A673 (cell line): ENCODE data around the gene FCGR2B. TPM values are rescaled to one million over a fixed set of nuclear protein-coding genes. Genes with fewer than 3 reads are reported as not detected.

ENCODE experiments used
- BruUV-seq: library from RNA; stranded (reverse); fragments of 400-500 nt; replicated peaks from 2 replicates; lab custom pipeline; 2021; lab: Mats Ljungman, UMichigan
- CTCF ChIA-PET: fragments of 300-600 bp; sonication (Branson Sonifier 250); formaldehyde crosslinking; loops from one replicate; lab custom pipeline; 2022; ENCODE audit warnings: antibody characterized with exemption; lab: Charles Lee
- POLR2A ChIA-PET: fragments of 300-600 bp; sonication (Branson Sonifier 250); formaldehyde crosslinking; loops from one replicate; lab custom pipeline; 2022; ENCODE audit warnings: antibody characterized with exemption; ENCODE audit not compliant: low non-redundant PET; lab: Charles Lee
- DNase-seq: peaks from one replicate; pipeline ENCODE4 v3.0.0-alpha.2; 2015; ENCODE audit warnings: low spot score
- H3K27ac ChIP-seq: fragments of 200-600 bp; sonication (generic); 2 replicates; pipeline ENCODE4 v1.5.1; 2016; ENCODE audit warnings: mixed run types, low read depth, mild to moderate bottlenecking, mixed read lengths, antibody characterized with exemption, low read length; ENCODE audit not compliant: poor library complexity, severe bottlenecking
- H3K27me3 ChIP-seq: fragments of 200-600 bp; sonication (generic); replicated peaks from 2 replicates; pipeline ENCODE4 v1.6.1; 2017; ENCODE audit warnings: mixed run types, low read depth, mild to moderate bottlenecking, mixed read lengths, antibody characterized with exemption, low read length; ENCODE audit not compliant: insufficient read depth, poor library complexity
- H3K36me3 ChIP-seq: fragments of 200-600 bp; sonication (generic); 2 replicates; pipeline ENCODE4 v1.6.1; 2016; ENCODE audit warnings: mixed run types, mild to moderate bottlenecking, mixed read lengths, antibody characterized with exemption, low read length; ENCODE audit not compliant: insufficient read depth, poor library complexity, severe bottlenecking
- H3K4me1 ChIP-seq: fragments of 200-600 bp; sonication (generic); 2 replicates; pipeline ENCODE4 v1.6.1; 2017; ENCODE audit warnings: mixed run types, mild to moderate bottlenecking, mixed read lengths, antibody characterized with exemption, low read length; ENCODE audit not compliant: insufficient read depth, poor library complexity, severe bottlenecking
- H3K4me3 ChIP-seq: fragments of 200-600 bp; sonication (generic); 2 replicates; pipeline ENCODE4 v1.5.1; 2016; ENCODE audit warnings: low read depth, mixed run types, mild to moderate bottlenecking, mixed read lengths, low read length; ENCODE audit not compliant: poor library complexity, severe bottlenecking
- H3K9me3 ChIP-seq: fragments of 200-600 bp; sonication (generic); 2 replicates; pipeline ENCODE4 v1.6.1; 2016; ENCODE audit warnings: mixed run types, low read depth, mild to moderate bottlenecking, mixed read lengths, antibody characterized with exemption, low read length; ENCODE audit not compliant: poor library complexity, severe bottlenecking
- EZH2 ChIP-seq: fragments of 200-600 bp; sonication (generic); IDR thresholded peaks from 2 replicates; pipeline ENCODE4 v1.6.1; 2017; ENCODE audit warnings: borderline replicate concordance, low read depth, mild to moderate bottlenecking, mixed read lengths, antibody characterized with exemption, low read length; ENCODE audit not compliant: poor library complexity, severe bottlenecking
- intact Hi-C: fragments of 100-400 bp; cut with micrococcal nuclease; formaldehyde crosslinking; loops from one replicate; pipeline ENCODE4 v1.10.0; 2022; ENCODE audit not compliant: unreplicated experiment
- total RNA-seq: library from RNA; stranded (reverse); gene quantifications from 2 replicates; pipeline ENCODE4 v1.2.3, GENCODE V29; 2021
- TF ChIP-seq, protein P1 (sequence below): fragments of 300-800, 200-600 bp; sonication (generic); conservative IDR thresholded peaks from 2 replicates; pipeline ENCODE4 v1.5.1; 2017; ENCODE audit warnings: low read depth, mild to moderate bottlenecking, antibody characterized with exemption, low read length, moderate library complexity, mixed read lengths

FCGR2B gene
- total RNA-seq, 1 experiment from 2014 or later = not detected

DNA sequence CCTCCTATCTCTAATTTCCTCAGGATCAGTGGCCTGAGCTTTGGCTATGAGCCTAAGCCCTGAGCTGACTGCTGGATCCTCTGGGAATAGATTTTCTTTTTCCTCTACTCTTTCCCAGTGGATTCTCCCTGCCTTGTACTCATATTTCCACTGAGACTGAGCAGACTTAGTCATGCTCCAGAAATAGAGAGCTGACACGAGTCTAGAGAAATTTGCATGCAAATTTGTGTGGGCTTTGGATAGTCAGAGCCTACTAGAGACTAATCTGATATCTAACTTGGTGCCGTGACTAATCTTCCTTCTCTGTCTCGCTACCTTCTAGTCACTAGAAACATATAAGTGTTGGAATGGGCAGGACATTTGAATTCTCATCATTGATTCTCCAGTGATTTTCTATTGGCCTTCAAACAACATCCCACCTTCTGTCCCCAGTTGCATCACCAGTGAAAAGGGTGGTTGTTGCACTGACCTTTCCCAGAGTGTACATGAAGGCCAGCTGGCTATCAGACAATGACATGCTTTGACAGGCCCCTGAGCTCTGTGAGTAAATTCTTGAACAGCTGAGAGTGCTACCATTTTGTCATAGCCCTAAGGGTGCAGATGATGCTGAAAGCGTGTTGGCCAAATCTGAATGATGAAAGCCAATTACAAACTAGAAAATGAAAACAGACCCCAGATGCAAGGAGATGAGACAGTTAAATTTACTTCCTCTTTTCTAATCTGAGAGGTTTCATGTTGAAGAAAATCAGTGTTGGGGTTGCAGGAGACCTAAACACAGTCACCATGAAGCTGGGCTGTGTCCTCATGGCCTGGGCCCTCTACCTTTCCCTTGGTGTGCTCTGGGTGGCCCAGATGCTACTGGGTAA is 43.8 kb downstream of the FCGR2B start, which contains the start of gene FCRLA:
FCRLA (plus strand) TSS at position 748 of the 866 bp plus-strand sequence; CDS start at position 784, 36 bp downstream.
- Histone ChIP-seq H3K36me3 (no peaks in the 10 kb centered on the region), H3K27me3 (no peaks in the 10 kb centered on the region), H3K4me3 (no peak within 1 kb of the TSS), H3K4me1 (peaks cover 4% of the 10 kb centered on the region), H3K27ac (no peak within 1 kb of the TSS), H3K9me3 (no peaks in the 10 kb centered on the region)
- POLR2A ChIA-PET = no interaction called here
- TF ChIP-seq, protein P1, sequence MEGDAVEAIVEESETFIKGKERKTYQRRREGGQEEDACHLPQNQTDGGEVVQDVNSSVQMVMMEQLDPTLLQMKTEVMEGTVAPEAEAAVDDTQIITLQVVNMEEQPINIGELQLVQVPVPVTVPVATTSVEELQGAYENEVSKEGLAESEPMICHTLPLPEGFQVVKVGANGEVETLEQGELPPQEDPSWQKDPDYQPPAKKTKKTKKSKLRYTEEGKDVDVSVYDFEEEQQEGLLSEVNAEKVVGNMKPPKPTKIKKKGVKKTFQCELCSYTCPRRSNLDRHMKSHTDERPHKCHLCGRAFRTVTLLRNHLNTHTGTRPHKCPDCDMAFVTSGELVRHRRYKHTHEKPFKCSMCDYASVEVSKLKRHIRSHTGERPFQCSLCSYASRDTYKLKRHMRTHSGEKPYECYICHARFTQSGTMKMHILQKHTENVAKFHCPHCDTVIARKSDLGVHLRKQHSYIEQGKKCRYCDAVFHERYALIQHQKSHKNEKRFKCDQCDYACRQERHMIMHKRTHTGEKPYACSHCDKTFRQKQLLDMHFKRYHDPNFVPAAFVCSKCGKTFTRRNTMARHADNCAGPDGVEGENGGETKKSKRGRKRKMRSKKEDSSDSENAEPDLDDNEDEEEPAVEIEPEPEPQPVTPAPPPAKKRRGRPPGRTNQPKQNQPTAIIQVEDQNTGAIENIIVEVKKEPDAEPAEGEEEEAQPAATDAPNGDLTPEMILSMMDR = no peak
- no peak for TF ChIP-seq EZH2
- CTCF ChIA-PET = no interaction called here
- BruUV-seq = no TSS peak
- DNase-seq = peak; percentile 64
- intact Hi-C loops = no loop called here

DNA sequence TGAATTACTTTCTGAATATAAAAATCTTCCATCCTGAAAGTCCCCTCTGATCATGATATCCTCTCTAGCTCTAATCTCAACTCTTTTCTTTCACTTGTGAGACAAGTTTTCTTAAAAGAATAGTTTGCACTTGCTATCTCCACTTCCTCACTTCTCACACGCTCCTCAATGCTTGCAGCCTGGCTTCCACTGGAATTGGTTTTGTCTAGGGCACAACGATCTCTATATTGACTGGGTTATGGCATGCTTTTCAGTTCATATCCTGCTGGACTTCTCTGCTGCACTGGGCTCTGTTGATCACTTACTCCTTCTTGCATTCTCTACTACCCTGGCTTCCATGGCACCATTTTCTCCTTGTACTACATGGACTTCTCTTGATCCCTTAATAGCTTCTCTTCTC is 44.6 kb downstream of the FCGR2B start:
- Histone ChIP-seq H3K27me3 (no peaks in the 10 kb centered on the region), H3K4me1 (peaks cover 4% of the 10 kb centered on the region), H3K4me3 (no peak overlapping the region), H3K36me3 (no peaks in the 10 kb centered on the region), H3K27ac (no peak overlapping the region), H3K9me3 (no peaks in the 10 kb centered on the region)
- intact Hi-C loops = no loop called here
- TF ChIP-seq, protein P1 = no peak
- no peak for TF ChIP-seq EZH2
- DNase-seq = no peak
- BruUV-seq = no TSS peak
- ChIA-PET POLR2A (no interaction called here), CTCF (no interaction called here)

DNA sequence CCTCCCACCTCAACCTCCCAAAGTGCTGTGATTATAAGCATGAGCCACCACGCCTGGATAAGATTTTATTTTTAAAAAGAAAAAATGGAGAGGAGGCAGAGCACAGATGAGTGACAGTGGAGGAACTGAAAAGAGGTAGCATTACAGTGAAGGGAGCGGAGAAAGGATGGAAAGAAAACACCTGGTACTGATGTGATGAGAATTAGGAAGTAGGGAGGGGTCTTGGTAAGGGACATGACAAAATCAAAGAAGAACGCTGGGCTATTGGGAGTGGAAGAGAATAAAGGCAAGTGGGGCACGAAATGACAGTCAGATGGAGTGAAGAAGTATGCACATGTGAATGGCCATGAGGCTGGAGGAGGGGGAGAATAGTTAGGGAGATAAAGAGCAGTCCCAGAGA is 46.4 kb downstream of the FCGR2B start:
- intact Hi-C loops = no loop called here
- Histone ChIP-seq H3K36me3 (no peaks in the 10 kb centered on the region), H3K27me3 (no peaks in the 10 kb centered on the region), H3K9me3 (no peaks in the 10 kb centered on the region), H3K27ac (no peak overlapping the region), H3K4me3 (no peak overlapping the region), H3K4me1 (peaks cover 4% of the 10 kb centered on the region)
- BruUV-seq = no TSS peak
- POLR2A ChIA-PET = no interaction called here
- TF ChIP-seq, protein P1 = no peak
- TF ChIP-seq EZH2 = no peak
- CTCF ChIA-PET = no interaction called here
- DNase-seq = no peak
